HepG2 (cell line): ENCODE data around the gene CDC20B. TPM values are rescaled to one million over a fixed set of nuclear protein-coding genes. Genes with fewer than 3 reads are reported as not detected.

ENCODE experiments used
- ATAC-seq: fragments of 200-7000 bp; cut with Tn5 transposase; 3 replicates; pipeline ENCODE4 v1.9.1; 2020; ENCODE audit warnings: mild to moderate bottlenecking, moderate library complexity
- BruUV-seq: library from RNA; stranded (reverse); fragments of 400-500 nt; replicated peaks from 2 replicates; lab custom pipeline; 2021; lab: Mats Ljungman, UMichigan
- CTCF ChIA-PET: fragments of 300-600 bp; formaldehyde crosslinking; extraction: SDS; loops from one replicate; lab custom pipeline; 2021; ENCODE audit warnings: low total read pairs, inconsistent platforms, low intra/inter-chr PET ratio; lab: Yijun Ruan, JAX
- POLR2A ChIA-PET: fragments of 350-600 bp; sonication (Branson Sonifier 250); formaldehyde crosslinking; loops from one replicate; lab custom pipeline; 2020; ENCODE audit warnings: antibody characterized with exemption, inconsistent platforms; lab: Yijun Ruan, JAX
- DNase-seq: peaks from one replicate; pipeline ENCODE4 v3.0.0-alpha.2; 2015; ENCODE audit warnings: low spot score
- FAIRE-seq: peaks from 3 replicates; lab custom pipeline; 2011; peaks lifted over from hg19 to GRCh38; lab: Jason Lieb, UNC
- H2AFZ ChIP-seq: one replicate; pipeline ENCODE4 v1.6.1; 2011; ENCODE audit warnings: low read length, inconsistent platforms
- H3K27ac ChIP-seq: fragments of 300-600 bp; 3 replicates; pipeline ENCODE4 v1.8.0; 2011; ENCODE audit warnings: mixed run types, mild to moderate bottlenecking, mixed read lengths, low read length, inconsistent platforms; ENCODE audit not compliant: insufficient read depth; ENCODE audit errors: extremely low read length
- H3K27me3 ChIP-seq, 2 experiments: fragments of 200-600 bp in 1 of 2; 2 replicates in 1 of 2; 3 replicates in 1 of 2; pipeline versions ENCODE4 v1.6.0 to v1.8.0; 2011; ENCODE audit warnings: low read length in 2 of 2, mild to moderate bottlenecking in 2 of 2, moderate library complexity in 2 of 2, inconsistent platforms in 1 of 2; ENCODE audit not compliant: insufficient read depth in 2 of 2, control insufficient read depth in 1 of 2
- H3K36me3 ChIP-seq, 2 experiments: fragments of 200-600 bp in 1 of 2; replicated peaks in 1 of 2; 2 replicates in 1 of 2; 3 replicates in 1 of 2; pipeline versions ENCODE4 v1.5.1 to v1.8.0; 2011; ENCODE audit warnings: low read length in 2 of 2, inconsistent platforms in 1 of 2; ENCODE audit not compliant: insufficient read depth in 2 of 2, control insufficient read depth in 1 of 2
- H3K4me1 ChIP-seq: 2 replicates; pipeline ENCODE4 v1.5.1; 2012; ENCODE audit warnings: low read length, inconsistent platforms; ENCODE audit not compliant: insufficient read depth
- H3K4me2 ChIP-seq: 2 replicates; pipeline ENCODE4 v1.6.0; 2011; ENCODE audit warnings: low read depth, low read length, inconsistent platforms
- H3K4me3 ChIP-seq, 3 experiments: fragments of 200-600 bp in 1 of 3; sonication (generic), shearing (Covaris generic) in 1 of 3; replicated peaks in 1 of 3; 2 replicates each; pipeline ENCODE4 v1.5.1; 2011 to 2016; ENCODE audit warnings: low read length in 3 of 3, inconsistent platforms in 2 of 3, low read depth in 2 of 3, mild to moderate bottlenecking in 2 of 3, control low read depth in 1 of 3, mixed read lengths in 1 of 3; ENCODE audit not compliant: insufficient read depth in 1 of 3
- H3K79me2 ChIP-seq: one replicate; pipeline ENCODE4 v1.6.1; 2011; ENCODE audit warnings: low read length, inconsistent platforms; ENCODE audit not compliant: insufficient read depth
- H3K9ac ChIP-seq: 2 replicates; pipeline ENCODE4 v1.6.0; 2011; ENCODE audit warnings: mild to moderate bottlenecking, low read depth, low read length, inconsistent platforms; ENCODE audit not compliant: insufficient read depth
- H3K9me3 ChIP-seq: 2 replicates; pipeline ENCODE4 v1.5.1; 2012; ENCODE audit warnings: mild to moderate bottlenecking, low read length
- H4K20me1 ChIP-seq: 2 replicates; pipeline ENCODE4 v1.6.0; 2011; ENCODE audit warnings: inconsistent platforms, mild to moderate bottlenecking, low read length, moderate library complexity; ENCODE audit not compliant: insufficient read depth
- CENPBD1 ChIP-seq: sonication (generic); formaldehyde crosslinking; IDR thresholded peaks from 2 replicates; pipeline ENCODE4 v1.8.0; 2022; ENCODE audit warnings: missing genetic modification reagents, low read depth, mild to moderate bottlenecking, borderline replicate concordance
- CHD4 ChIP-seq: fragments of 200-600 bp; sonication (generic); IDR thresholded peaks from 2 replicates; pipeline ENCODE4 v1.7.0; 2017; ENCODE audit warnings: mild to moderate bottlenecking, low read length, borderline replicate concordance
- DBP ChIP-seq: sonication (generic); formaldehyde crosslinking; IDR thresholded peaks from 2 replicates; pipeline ENCODE4 v1.4.0; 2020; ENCODE audit warnings: missing genetic modification reagents; ENCODE audit errors: not compliant biosample characterization
- EEA1 ChIP-seq: sonication (generic); formaldehyde crosslinking; IDR thresholded peaks from 2 replicates; pipeline ENCODE4 v1.5.1; 2020; ENCODE audit warnings: mild to moderate bottlenecking, missing genetic modification reagents, borderline replicate concordance
- ERF ChIP-seq: IDR thresholded peaks from 2 replicates; pipeline ENCODE4 v1.6.1; 2018; ENCODE audit warnings: missing biosample characterization, missing genetic modification reagents
- FUBP1 ChIP-seq: sonication (generic); formaldehyde crosslinking; IDR thresholded peaks from 2 replicates; pipeline ENCODE4 v1.5.1; 2020; ENCODE audit warnings: missing genetic modification reagents, mild to moderate bottlenecking, borderline replicate concordance
- HMGXB3 ChIP-seq: sonication (generic); formaldehyde crosslinking; IDR thresholded peaks from 2 replicates; pipeline ENCODE4 v1.4.0; 2020; ENCODE audit warnings: missing genetic modification reagents, borderline replicate concordance
- MED13 ChIP-seq: sonication (generic); formaldehyde crosslinking; IDR thresholded peaks from 2 replicates; pipeline ENCODE4 v1.5.0; 2020; ENCODE audit warnings: missing genetic modification reagents
- PHF5A ChIP-seq: IDR thresholded peaks from one replicate; pipeline ENCODE4 v1.6.1; 2018; ENCODE audit warnings: low read depth, missing genetic modification reagents; ENCODE audit not compliant: unreplicated experiment
- POLR2AphosphoS2 ChIP-seq: IDR thresholded peaks from 2 replicates; pipeline ENCODE4 v1.6.1; 2011; ENCODE audit warnings: low read depth, low read length, improper control_type of control experiment
- RARA ChIP-seq: IDR thresholded peaks from 2 replicates; pipeline ENCODE4 v1.6.1; 2016; ENCODE audit warnings: missing genetic modification reagents, missing compliant biosample characterization
- TEF ChIP-seq: sonication (generic); formaldehyde crosslinking; IDR thresholded peaks from 2 replicates; pipeline ENCODE4 v1.5.0; 2020; ENCODE audit warnings: missing genetic modification reagents
- THAP11 ChIP-seq: IDR thresholded peaks from 2 replicates; pipeline ENCODE4 v1.6.1; 2016; ENCODE audit warnings: missing biosample characterization, missing genetic modification reagents
- ZNF800 ChIP-seq: sonication (generic); formaldehyde crosslinking; IDR thresholded peaks from 2 replicates; pipeline ENCODE4 v1.4.0; 2020; ENCODE audit warnings: missing genetic modification reagents
- whole genome bisulfite sequencing: methylation state at CpG from one replicate; pipeline ENCODE4 v1.1.6; 2017; ENCODE audit warnings: low lambda C conversion rate; 5-methylcytosine and 5-hydroxymethylcytosine counted together
- in situ Hi-C: cut with HindIII; loops from 2 replicates; pipeline ENCODE4 v1.10.0; 2017; ENCODE audit warnings: low pct_unique_long_range_greater_than_20kb; ENCODE audit not compliant: extremely low pct_ligation_motif_present
- intact Hi-C: fragments of 100-400 bp; cut with micrococcal nuclease; formaldehyde crosslinking; loops from one replicate; pipeline ENCODE4 v1.10.0; 2022; ENCODE audit not compliant: unreplicated experiment
- polyA plus RNA-seq, 8 experiments: library from polyadenylated mRNA; depleted of rRNA in 3 of 8; stranded (reverse) in 7 of 8; unstranded in 1 of 8; fragments of >200 nt; fragmentation: Illumina TruSeq in 4 of 8; extraction: Trizol in 4 of 8; gene quantifications; 2 replicates each; pipeline versions ENCODE4 v1.2.1 to v1.2.3, GENCODE V29; 2011 to 2016; ENCODE audit warnings: low read depth in 4 of 8, missing spikeins in 1 of 8, mixed read lengths in 1 of 8; ENCODE audit not compliant: insufficient read depth in 1 of 8
- total RNA-seq, 5 experiments: library from RNA; depleted of rRNA; stranded (reverse); fragments of >200 nt; fragmentation: Illumina TruSeq; extraction: Trizol; gene quantifications; 2 replicates each; pipeline ENCODE4 v1.2.3, GENCODE V29; 2016; ENCODE audit warnings: low read depth in 1 of 5

Gene CDC20B
- total and polyA plus RNA-seq, 2 of the 13 experiments (the other 11 are each of a cell fraction or from before 2014, with no cell fraction given), result not detected

GRCh38 chr5:55070968-55071367 lies 102.0 kb downstream of the CDC20B start:
- FAIRE-seq, result no peak
- Histone ChIP-seq H3K4me2 (no peak overlapping the region), H3K36me3 (no peaks in the 10 kb centered on the region), H2AFZ (no peak overlapping the region), H3K4me3 (no peak overlapping the region), H4K20me1 (no peaks in the 10 kb centered on the region), H3K27ac (no peak overlapping the region), H3K4me1 (no peaks in the 10 kb centered on the region), H3K9me3 (no peaks in the 10 kb centered on the region), H3K79me2 (no peaks in the 10 kb centered on the region), H3K27me3 (no peaks in the 10 kb centered on the region), H3K9ac (no peak overlapping the region)
- no peak for ATAC-seq
- intact Hi-C loops (no loop called here), in situ Hi-C loops (no loop called here)
- POLR2A ChIA-PET, result no interaction called here
- WGBS, result 0% methylated on average over 1 of the region's 1 CpG
- DNase-seq, result no peak
- BruUV-seq, result no TSS peak
- CTCF ChIA-PET, result no interaction called here
- TF ChIP-seq MED13 (CRISPR knock-in tag), result no peak
- TF ChIP-seq FUBP1, result no peak
- TF ChIP-seq RARA (CRISPR knock-in tag), result no peak
- TF ChIP-seq ZNF800 (CRISPR knock-in tag), result no peak
- no peak for TF ChIP-seq TEF
- no peak for TF ChIP-seq ERF (CRISPR knock-in tag)
- TF ChIP-seq DBP (CRISPR knock-in tag), result no peak
- TF ChIP-seq EEA1 (CRISPR knock-in tag), result no peak
- TF ChIP-seq HMGXB3 (CRISPR knock-in tag), result no peak
- no peak for TF ChIP-seq CHD4
- no peak for TF ChIP-seq CENPBD1
- no peak for TF ChIP-seq POLR2AphosphoS2
- TF ChIP-seq PHF5A (CRISPR knock-in tag), result no peak
- no peak for TF ChIP-seq THAP11 (CRISPR knock-in tag)
